Adrenal gland (tissue), 5 donors: ENCODE data around the gene EIF4H.

Experiments
- CTCF ChIP-seq, 6 experiments: fragments of 450-650 bp in 4 of 6; fragments of 200-600 bp in 2 of 6; sonication (generic) in 1 of 6; IDR thresholded peaks; 1 replicate in 5 of 6; 2 replicates in 1 of 6; pipeline versions ENCODE4 v1.5.1 to v1.8.0; 2016 to 2021; ENCODE audit warnings: antibody characterized with exemption in 6 of 6, mild to moderate bottlenecking in 2 of 6, moderate library complexity in 1 of 6
- POLR2A ChIP-seq, 2 donors: fragments of 450-650 bp; IDR thresholded peaks; one replicate each; pipeline ENCODE4 v1.6.1; 2017; ENCODE audit warnings: antibody characterized with exemption in 2 of 2, mild to moderate bottlenecking in 2 of 2, moderate library complexity in 1 of 2
- donor health status: DM: no; HTN: no; CAD: no.

GRCh38 chr7:74176555-74176954 is 2.4 kb downstream of the EIF4H start:
- TF ChIP-seq CTCF (IDR thresholded peaks at IDR 0.05) (no peak), POLR2A (IDR thresholded peaks at IDR 0.05) (no peak)
